HEK293T (cell line): Measurements from ENCODE around the gene DECR2.

Experiments
- CTCF ChIA-PET: fragments of 350-600 bp; formaldehyde crosslinking; extraction: SDS; loops from one replicate; lab custom pipeline; 2021; ENCODE audit warnings: antibody characterized with exemption, inconsistent platforms; lab: Yijun Ruan, JAX
- POLR2A ChIA-PET: fragments of 350-600 bp; formaldehyde crosslinking; extraction: SDS; loops from one replicate; lab custom pipeline; 2020; ENCODE audit warnings: antibody characterized with exemption, inconsistent platforms; lab: Yijun Ruan, JAX
- DNase-seq: peaks from one replicate; pipeline ENCODE4 v3.0.0; 2012; ENCODE audit warnings: mixed read lengths; ENCODE audit errors: extremely low spot score
- ARNT ChIP-seq: fragments of 450-650 bp; IDR thresholded peaks from 2 replicates; pipeline ENCODE4 v1.6.1; 2017; ENCODE audit warnings: mild to moderate bottlenecking
- BHLHE40 ChIP-seq: fragments of 450-650 bp; IDR thresholded peaks from 2 replicates; pipeline ENCODE4 v1.6.1; 2016; ENCODE audit warnings: mild to moderate bottlenecking, moderate library complexity, borderline replicate concordance
- CTBP1 ChIP-seq: fragments of 450-650 bp; IDR thresholded peaks from 2 replicates; pipeline ENCODE4 v1.6.1; 2016; ENCODE audit warnings: borderline replicate concordance
- ELF4 ChIP-seq: fragments of 450-650 bp; IDR thresholded peaks from 2 replicates; pipeline ENCODE4 v1.6.1; 2017; ENCODE audit warnings: antibody characterized with exemption
- FOXA1 ChIP-seq: fragments of 450-650 bp; IDR thresholded peaks from 2 replicates; pipeline ENCODE4 v1.6.1; 2016; ENCODE audit warnings: mild to moderate bottlenecking
- FOXK2 ChIP-seq: fragments of 450-650 bp; IDR thresholded peaks from 2 replicates; pipeline ENCODE4 v1.6.1; 2016; ENCODE audit warnings: mild to moderate bottlenecking
- FOXM1 ChIP-seq: fragments of 450-650 bp; IDR thresholded peaks from 2 replicates; pipeline ENCODE4 v1.6.1; 2017; ENCODE audit warnings: mild to moderate bottlenecking, borderline replicate concordance
- HDGF ChIP-seq: fragments of 450-650 bp; IDR thresholded peaks from 2 replicates; pipeline ENCODE4 v1.6.1; 2017; ENCODE audit warnings: antibody characterized with exemption, borderline replicate concordance
- L3MBTL2 ChIP-seq: fragments of 450-650 bp; conservative IDR thresholded peaks from 2 replicates; pipeline ENCODE4 v1.6.1; 2016; ENCODE audit warnings: mild to moderate bottlenecking
- LEF1 ChIP-seq: fragments of 450-650 bp; IDR thresholded peaks from 2 replicates; pipeline ENCODE4 v1.6.1; 2017; ENCODE audit warnings: mild to moderate bottlenecking, borderline replicate concordance
- NFRKB ChIP-seq: fragments of 450-650 bp; IDR thresholded peaks from 2 replicates; pipeline ENCODE4 v1.6.1; 2016; ENCODE audit warnings: mild to moderate bottlenecking, moderate library complexity
- PKNOX1 ChIP-seq: fragments of 450-650 bp; IDR thresholded peaks from 2 replicates; pipeline ENCODE4 v1.6.1; 2016
- SP1 ChIP-seq: fragments of 450-650 bp; IDR thresholded peaks from 2 replicates; pipeline ENCODE4 v1.6.1; 2017
- SUZ12 ChIP-seq: fragments of 450-650 bp; IDR thresholded peaks from 2 replicates; pipeline ENCODE4 v1.6.1; 2016; ENCODE audit warnings: mild to moderate bottlenecking
- TARDBP ChIP-seq: fragments of 450-650 bp; IDR thresholded peaks from 2 replicates; pipeline ENCODE4 v1.6.1; 2016
- ZNF384 ChIP-seq: fragments of 450-650 bp; IDR thresholded peaks from 2 replicates; pipeline ENCODE4 v1.6.1; 2016

DECR2 gene

GRCh38 chr16:367333-367903, 34.3 kb upstream of the DECR2 start:
- TF ChIP-seq ARNT (no peak), NFRKB (no peak), CTBP1 (no peak), FOXM1 (no peak), ZNF384 (no peak), ELF4 (no peak), HDGF (no peak), LEF1 (no peak), FOXA1 (no peak)
- DNase-seq: no peak
- POLR2A ChIA-PET: no interaction called here
- CTCF ChIA-PET: no interaction called here

GRCh38 chr16:368388-369158, 33.1 kb upstream of the DECR2 start:
- no peak for DNase-seq
- TF ChIP-seq TARDBP (no peak), FOXM1 (no peak), NFRKB (no peak), BHLHE40 (no peak), ZNF384 (no peak), ARNT (no peak), ELF4 (no peak), LEF1 (no peak), L3MBTL2 (no peak), CTBP1 (no peak), SUZ12 (no peak), FOXK2 (no peak), SP1 (no peak), FOXA1 (no peak), PKNOX1 (no peak), HDGF (no peak)
- CTCF ChIA-PET: no interaction called here
- POLR2A ChIA-PET: no interaction called here

GRCh38 chr16:369275-369865, 32.3 kb upstream of the DECR2 start:
- POLR2A ChIA-PET: no interaction called here
- no peak for TF ChIP-seq ELF4
- no peak for TF ChIP-seq ARNT
- TF ChIP-seq SP1: no peak
- no peak for TF ChIP-seq BHLHE40
- TF ChIP-seq PKNOX1: no peak
- TF ChIP-seq FOXA1: no peak
- TF ChIP-seq FOXK2: no peak
- no peak for TF ChIP-seq NFRKB
- TF ChIP-seq CTBP1: no peak
- TF ChIP-seq FOXM1: no peak
- TF ChIP-seq L3MBTL2: no peak
- no peak for TF ChIP-seq ZNF384
- TF ChIP-seq SUZ12: no peak
- CTCF ChIA-PET: no interaction called here
- no peak for DNase-seq

GRCh38 chr16:369866-370436, 31.7 kb upstream of the DECR2 start:
- CTCF ChIA-PET: interaction anchor here (0.8 to 1.6 kb wide), 2 partner anchors 8 to 11 kb away, joined by 3 to 6 read pairs; no protein-coding TSS in a partner anchor
- TF ChIP-seq HDGF (0 out of 2 replicates have a peak, but pooled peaks have one; percentile 65), SP1 (no peak), ELF4 (no peak)
- DNase-seq: peak; percentile 54
- POLR2A ChIA-PET: interaction anchor here (0.8 to 2.2 kb wide), 5 partner anchors 12 to 135 kb away, joined by 3 to 17 read pairs (median 4); partner anchors contain the start of genes DECR2, FAM234A and PGAP6

- no peak for TF ChIP-seq SP1
- TF ChIP-seq PKNOX1: peak; percentile 99
- peak; percentile 96 for DNase-seq
- ChIA-PET CTCF (interaction anchor here (0.8 to 1.6 kb wide), 2 partner anchors 9 to 11 kb away, joined by 3 to 6 read pairs; no protein-coding TSS in a partner anchor), POLR2A (interaction anchor here (0.7 to 2.2 kb wide), 6 partner anchors 11 to 136 kb away, joined by 3 to 17 read pairs (median 4); partner anchors contain the start of genes DECR2, FAM234A and PGAP6)
Measured at GRCh38 chr16:370443-370842, 31.2 kb upstream of the DECR2 start, which contains the start of gene MRPL28. Gene MRPL28, minus strand, starts transcription at chr16:370538. Its CDS starts 320 bp downstream, at chr16:370218.

GRCh38 chr16:370979-371514, 30.6 kb upstream of the DECR2 start:
- DNase-seq: no peak
- CTCF ChIA-PET: interaction anchor here (0.6 to 1.6 kb wide), 3 partner anchors 9 to 14 kb away, joined by 3 to 6 read pairs (median 3); no protein-coding TSS in a partner anchor
- TF ChIP-seq SUZ12 (no peak), SP1 (no peak), ZNF384 (no peak), LEF1 (no peak), FOXM1 (no peak), BHLHE40 (no peak), FOXK2 (no peak), TARDBP (no peak), L3MBTL2 (no peak), PKNOX1 (no peak), HDGF (no peak), FOXA1 (no peak), ARNT (no peak), ELF4 (no peak), NFRKB (no peak)
- POLR2A ChIA-PET: interaction anchor here (0.7 to 2.2 kb wide), 5 partner anchors 11 to 31 kb away, joined by 3 to 17 read pairs (median 4); partner anchors contain the start of genes DECR2 and PGAP6
